Measurements from ENCODE around the gene MTRFR.

Gene MTRFR

DNA sequence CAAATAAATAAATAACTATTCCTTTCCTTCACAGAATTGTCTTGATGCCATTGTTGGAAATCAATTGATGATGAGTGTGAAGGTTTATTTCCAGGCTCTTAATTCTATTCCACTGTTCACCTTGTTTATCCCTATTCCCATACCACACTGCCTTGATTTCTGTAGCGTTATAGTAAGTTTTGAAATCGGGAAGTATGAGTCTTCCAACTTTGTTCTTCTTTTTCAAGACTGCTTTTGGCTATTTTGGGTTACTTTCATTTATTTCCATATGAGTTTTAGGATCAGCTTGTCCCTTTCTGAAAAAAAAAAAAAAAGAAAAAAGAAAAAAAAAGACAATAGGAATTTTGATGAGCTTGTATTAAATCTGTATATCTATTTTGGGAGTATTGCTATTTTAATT, 47.7 kb downstream of the MTRFR start:
- H3K9me3 ChIP-seq (ENCODE audit: control insufficient read depth, low read depth, low read length) = no peaks in the 10 kb centered on the region
- H3K27ac ChIP-seq (ENCODE audit: low read length) = no peak overlapping the region
- H3K27me3 ChIP-seq (ENCODE audit: control insufficient read depth, insufficient read depth, low read length) = no peaks in the 10 kb centered on the region
- no peak overlapping the region for H3K4me3 ChIP-seq (ENCODE audit: low read length)
- no peaks in the 10 kb centered on the region for H3K4me1 ChIP-seq (ENCODE audit: control insufficient read depth, low read depth, low read length)
- H3K9ac ChIP-seq (ENCODE audit: low read length) = no peak overlapping the region
- no peaks in the 10 kb centered on the region for H3K36me3 ChIP-seq (ENCODE audit: control insufficient read depth, low read depth, low read length)

DNA sequence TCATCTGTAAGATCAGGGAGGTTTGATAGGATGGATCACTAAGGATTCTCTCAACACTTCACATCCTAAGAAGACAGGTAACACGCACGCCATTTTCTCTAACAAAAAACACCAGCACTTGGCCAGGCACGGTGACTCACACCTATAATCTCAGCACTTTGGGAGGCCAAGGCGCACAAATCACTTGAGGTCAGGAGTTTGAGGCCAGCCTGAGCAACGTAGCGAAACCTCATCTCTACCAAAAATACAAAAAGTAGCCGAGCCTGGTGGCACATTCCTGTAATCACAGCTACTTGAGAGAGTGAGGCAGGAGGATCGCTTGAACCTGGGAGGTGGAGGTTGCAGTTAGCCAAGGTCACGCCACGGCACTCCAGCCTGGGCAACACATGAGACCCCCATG, 48.9 kb downstream of the MTRFR start:
- H3K9ac ChIP-seq (ENCODE audit: low read length) = no peak overlapping the region
- no peak overlapping the region for H3K27ac ChIP-seq (ENCODE audit: low read length)
- H3K4me1 ChIP-seq (ENCODE audit: control insufficient read depth, low read depth, low read length) = no peaks in the 10 kb centered on the region
- no peaks in the 10 kb centered on the region for H3K27me3 ChIP-seq (ENCODE audit: control insufficient read depth, insufficient read depth, low read length)
- no peaks in the 10 kb centered on the region for H3K36me3 ChIP-seq (ENCODE audit: control insufficient read depth, low read depth, low read length)
- no peak overlapping the region for H3K4me3 ChIP-seq (ENCODE audit: low read length)
- H3K9me3 ChIP-seq (ENCODE audit: control insufficient read depth, low read depth, low read length) = no peaks in the 10 kb centered on the region

DNA sequence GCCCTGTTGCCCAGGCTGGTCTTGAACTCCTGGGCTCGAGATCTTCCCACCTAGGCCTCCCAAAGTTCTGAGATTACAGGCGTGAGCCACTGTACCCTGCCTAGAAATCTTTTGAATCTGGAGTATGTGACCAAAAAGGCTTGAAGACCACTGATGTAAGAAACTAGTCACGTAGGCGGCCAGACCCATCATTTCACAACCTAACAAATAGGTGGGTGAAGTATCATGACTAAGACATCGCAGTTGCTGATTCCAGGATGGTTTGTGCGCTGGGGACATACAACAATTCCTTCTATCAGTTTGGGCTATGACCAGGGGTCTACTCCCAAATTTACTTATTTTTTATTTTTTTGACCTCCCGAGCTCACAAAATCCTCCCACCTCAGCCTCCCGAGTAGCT, 50.2 kb downstream of the MTRFR start:
- Histone ChIP-seq H3K27ac (ENCODE audit: low read length) (no peak overlapping the region), H3K9ac (ENCODE audit: low read length) (no peak overlapping the region), H3K9me3 (ENCODE audit: control insufficient read depth, low read depth, low read length) (no peaks in the 10 kb centered on the region), H3K4me3 (ENCODE audit: low read length) (no peak overlapping the region), H3K4me1 (ENCODE audit: control insufficient read depth, low read depth, low read length) (no peaks in the 10 kb centered on the region), H3K36me3 (ENCODE audit: control insufficient read depth, low read depth, low read length) (no peaks in the 10 kb centered on the region), H3K27me3 (ENCODE audit: control insufficient read depth, insufficient read depth, low read length) (no peaks in the 10 kb centered on the region)

DNA sequence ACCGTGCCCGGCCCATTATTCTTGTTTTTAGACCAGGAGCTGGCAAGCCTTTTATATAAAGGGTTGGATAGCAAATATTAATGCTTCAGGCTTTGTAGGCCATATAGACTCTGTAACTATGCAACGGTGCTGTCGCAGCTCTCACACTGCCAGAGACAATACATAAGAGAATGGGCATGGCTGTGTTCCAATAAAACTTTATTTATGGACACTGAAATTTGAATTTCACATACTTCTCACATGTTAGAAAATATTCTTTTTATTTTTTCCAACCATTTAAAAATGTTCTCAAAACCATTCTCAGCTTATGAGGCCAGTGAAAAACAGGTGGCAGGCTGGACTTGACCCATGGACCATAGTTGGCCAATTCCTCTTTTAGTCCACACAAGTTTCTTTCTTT, 51.4 kb downstream of the MTRFR start:
- H3K36me3 ChIP-seq (ENCODE audit: control insufficient read depth, low read depth, low read length) = peaks cover 5% of the 10 kb centered on the region

DNA sequence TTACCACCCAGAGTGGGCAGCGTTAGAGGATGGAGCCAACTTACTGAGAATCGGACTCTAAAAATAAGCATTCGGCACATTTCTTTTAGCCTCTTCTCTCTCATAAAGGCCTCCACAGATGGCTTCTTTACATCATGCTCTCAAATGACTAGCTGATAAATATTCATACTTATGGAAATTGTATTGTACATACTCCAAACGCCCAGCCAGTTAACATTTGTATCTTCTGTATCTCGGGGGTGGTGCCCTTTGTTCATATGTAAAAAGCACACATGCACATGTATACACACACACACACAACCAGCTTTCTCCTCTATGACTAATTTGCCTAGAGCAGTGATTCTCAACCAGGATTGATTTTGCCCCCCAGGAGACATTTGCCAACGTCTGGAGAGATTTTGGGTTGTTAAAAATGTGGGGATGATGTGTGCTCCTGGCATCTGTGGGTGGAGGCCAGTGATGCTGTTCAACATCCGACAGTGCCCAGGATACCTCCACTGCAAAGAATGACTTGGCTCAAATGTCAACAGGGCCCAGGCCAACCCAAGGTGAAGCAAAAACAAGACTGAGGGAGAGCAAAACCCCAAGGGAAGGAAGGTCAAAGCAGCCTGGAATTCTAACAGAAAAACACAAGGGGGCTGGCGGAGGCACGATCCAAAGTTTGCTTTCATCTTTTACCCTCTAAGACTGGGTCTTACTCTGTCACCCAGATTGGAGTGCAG, 53.6 kb downstream of the MTRFR start:
- peaks cover 7% of the 10 kb centered on the region for H3K36me3 ChIP-seq (ENCODE audit: control insufficient read depth, low read depth, low read length)
- H3K4me1 ChIP-seq (ENCODE audit: control insufficient read depth, low read depth, low read length) = no peaks in the 10 kb centered on the region
- H3K4me3 ChIP-seq (ENCODE audit: low read length) = no peak overlapping the region
- no peak overlapping the region for H3K9ac ChIP-seq (ENCODE audit: low read length)
- H3K9me3 ChIP-seq (ENCODE audit: control insufficient read depth, low read depth, low read length) = no peaks in the 10 kb centered on the region
- no peak overlapping the region for H3K27ac ChIP-seq (ENCODE audit: low read length)
- H3K27me3 ChIP-seq (ENCODE audit: control insufficient read depth, insufficient read depth, low read length) = no peaks in the 10 kb centered on the region

More for the DNA sequence above, 51.4 kb downstream of the MTRFR start:
- Histone ChIP-seq H3K9ac (ENCODE audit: low read length) (no peak overlapping the region), H3K4me1 (ENCODE audit: control insufficient read depth, low read depth, low read length) (no peaks in the 10 kb centered on the region), H3K27ac (ENCODE audit: low read length) (no peak overlapping the region), H3K9me3 (ENCODE audit: control insufficient read depth, low read depth, low read length) (no peaks in the 10 kb centered on the region), H3K4me3 (ENCODE audit: low read length) (no peak overlapping the region), H3K27me3 (ENCODE audit: control insufficient read depth, insufficient read depth, low read length) (no peaks in the 10 kb centered on the region)

DNA sequence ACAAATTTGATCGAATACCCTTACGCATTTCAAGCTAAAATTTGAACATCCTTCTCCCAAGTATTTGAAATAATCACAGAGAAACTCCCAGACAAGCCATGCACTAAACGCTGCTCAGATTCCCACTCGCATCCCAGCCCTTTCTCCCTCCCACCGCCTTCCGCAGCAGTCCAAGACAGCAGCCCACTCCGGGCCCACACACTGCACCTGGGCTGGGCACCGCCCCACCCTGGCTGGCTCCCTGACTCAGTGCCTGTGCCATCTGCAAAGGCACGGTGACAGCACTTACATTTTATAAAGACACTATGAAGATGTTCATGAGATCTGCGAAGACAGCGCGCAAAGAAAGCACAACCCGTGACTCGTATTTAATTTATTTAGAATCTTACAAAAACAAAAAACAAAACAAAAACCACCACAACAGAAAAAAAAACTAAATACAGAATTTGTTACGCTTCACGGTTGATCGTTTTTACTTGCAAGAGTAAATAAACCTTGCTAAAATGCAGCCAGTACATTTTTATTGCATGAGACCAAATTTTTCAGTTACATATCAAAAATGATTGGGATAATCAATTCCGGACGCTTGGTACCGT, 55.6 kb downstream of the MTRFR start:
- Histone ChIP-seq H3K36me3 (ENCODE audit: control insufficient read depth, low read depth, low read length) (peaks cover 27% of the 10 kb centered on the region), H3K27ac (ENCODE audit: low read length) (no peak overlapping the region), H3K4me1 (ENCODE audit: control insufficient read depth, low read depth, low read length) (no peaks in the 10 kb centered on the region)

DNA sequence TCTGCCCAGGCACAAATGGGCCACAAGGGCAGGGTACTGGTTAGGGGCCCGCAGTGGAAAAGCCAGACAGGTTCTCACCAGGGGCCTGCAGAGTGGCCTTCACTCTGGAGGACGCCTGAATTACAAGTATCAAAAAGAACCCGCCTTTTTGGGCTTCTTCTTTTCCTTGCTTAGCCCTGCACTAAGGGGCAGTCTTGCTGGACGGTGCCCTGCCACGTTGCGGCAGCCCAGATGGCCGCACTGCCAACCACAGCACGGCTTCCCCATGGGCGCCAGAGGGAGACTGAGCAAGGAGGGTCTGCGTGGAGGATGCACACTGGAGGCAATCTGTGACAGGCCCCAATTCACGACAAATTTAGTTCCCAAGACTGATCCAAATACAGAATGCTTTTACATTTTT, 56.7 kb downstream of the MTRFR start:
- Histone ChIP-seq H3K9me3 (ENCODE audit: control insufficient read depth, low read depth, low read length) (no peaks in the 10 kb centered on the region), H3K4me1 (ENCODE audit: control insufficient read depth, low read depth, low read length) (no peaks in the 10 kb centered on the region), H3K27me3 (ENCODE audit: control insufficient read depth, insufficient read depth, low read length) (no peaks in the 10 kb centered on the region), H3K4me3 (ENCODE audit: low read length) (no peak overlapping the region), H3K9ac (ENCODE audit: low read length) (no peak overlapping the region), H3K27ac (ENCODE audit: low read length) (no peak overlapping the region), H3K36me3 (ENCODE audit: control insufficient read depth, low read depth, low read length) (peaks cover 37% of the 10 kb centered on the region)

More for the DNA sequence above, 55.6 kb downstream of the MTRFR start:
- Histone ChIP-seq H3K9me3 (ENCODE audit: control insufficient read depth, low read depth, low read length) (no peaks in the 10 kb centered on the region), H3K9ac (ENCODE audit: low read length) (no peak overlapping the region), H3K27me3 (ENCODE audit: control insufficient read depth, insufficient read depth, low read length) (no peaks in the 10 kb centered on the region), H3K4me3 (ENCODE audit: low read length) (no peak overlapping the region)

DNA sequence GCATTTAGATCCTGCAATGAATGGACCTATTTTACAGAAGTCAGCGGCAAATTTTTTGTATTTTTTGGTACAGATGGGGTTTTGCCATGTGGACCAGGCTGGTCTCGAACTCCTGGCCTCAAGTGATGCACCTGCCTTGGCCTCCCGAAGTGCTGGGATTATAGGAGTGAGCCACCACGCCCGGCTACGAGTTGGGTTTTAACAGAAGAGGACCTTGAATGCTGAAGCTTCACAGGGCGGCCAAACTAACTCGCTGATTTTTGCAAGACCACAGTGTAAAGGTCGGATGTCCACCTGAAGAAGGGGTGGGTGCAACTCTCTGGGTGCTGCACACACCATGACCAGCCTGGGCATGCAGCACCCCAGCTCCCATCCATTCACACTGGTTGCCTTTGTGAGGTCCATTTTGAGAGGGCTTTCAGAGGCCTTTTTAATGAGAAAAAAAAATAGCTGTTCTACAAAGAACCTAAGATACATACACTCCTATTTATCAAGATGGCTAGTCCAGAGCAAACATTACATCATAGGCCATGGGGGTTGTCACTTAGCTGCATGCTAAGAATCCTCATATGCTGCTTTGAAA, 60.0 kb downstream of the MTRFR start:
- H3K4me1 ChIP-seq (ENCODE audit: control insufficient read depth, low read depth, low read length) = no peaks in the 10 kb centered on the region
- peaks cover 68% of the 10 kb centered on the region for H3K36me3 ChIP-seq (ENCODE audit: control insufficient read depth, low read depth, low read length)
- H3K4me3 ChIP-seq (ENCODE audit: low read length) = no peak overlapping the region
- H3K9me3 ChIP-seq (ENCODE audit: control insufficient read depth, low read depth, low read length) = no peaks in the 10 kb centered on the region
- no peak overlapping the region for H3K27ac ChIP-seq (ENCODE audit: low read length)
- H3K9ac ChIP-seq (ENCODE audit: low read length) = no peak overlapping the region
- no peaks in the 10 kb centered on the region for H3K27me3 ChIP-seq (ENCODE audit: control insufficient read depth, insufficient read depth, low read length)

DNA sequence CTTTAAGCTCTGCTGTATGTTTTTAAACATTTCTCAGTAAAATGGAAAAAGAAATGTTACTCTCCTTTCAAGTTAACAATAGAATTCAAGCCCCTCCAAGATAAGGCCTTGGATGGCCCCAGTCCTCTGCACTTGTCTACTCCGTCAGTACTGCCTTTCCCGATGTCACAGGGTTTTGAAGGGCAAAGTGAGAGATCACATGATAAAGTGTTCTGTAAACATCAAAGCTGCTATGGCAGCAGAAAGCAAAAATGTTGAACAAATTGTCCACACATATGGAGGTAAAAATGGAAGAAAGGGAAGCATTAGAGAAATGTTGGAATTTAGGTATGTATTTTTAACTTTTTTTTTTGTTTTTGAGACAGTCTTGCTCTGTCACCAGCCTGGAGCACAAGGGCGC, 71.9 kb downstream of the MTRFR start:
- Histone ChIP-seq H3K4me3 (ENCODE audit: low read length) (no peak overlapping the region), H3K27ac (ENCODE audit: low read length) (no peak overlapping the region), H3K27me3 (ENCODE audit: control insufficient read depth, insufficient read depth, low read length) (no peaks in the 10 kb centered on the region), H3K9me3 (ENCODE audit: control insufficient read depth, low read depth, low read length) (no peaks in the 10 kb centered on the region), H3K9ac (ENCODE audit: low read length) (no peak overlapping the region), H3K4me1 (ENCODE audit: control insufficient read depth, low read depth, low read length) (no peaks in the 10 kb centered on the region), H3K36me3 (ENCODE audit: control insufficient read depth, low read depth, low read length) (peaks cover 88% of the 10 kb centered on the region)

DNA sequence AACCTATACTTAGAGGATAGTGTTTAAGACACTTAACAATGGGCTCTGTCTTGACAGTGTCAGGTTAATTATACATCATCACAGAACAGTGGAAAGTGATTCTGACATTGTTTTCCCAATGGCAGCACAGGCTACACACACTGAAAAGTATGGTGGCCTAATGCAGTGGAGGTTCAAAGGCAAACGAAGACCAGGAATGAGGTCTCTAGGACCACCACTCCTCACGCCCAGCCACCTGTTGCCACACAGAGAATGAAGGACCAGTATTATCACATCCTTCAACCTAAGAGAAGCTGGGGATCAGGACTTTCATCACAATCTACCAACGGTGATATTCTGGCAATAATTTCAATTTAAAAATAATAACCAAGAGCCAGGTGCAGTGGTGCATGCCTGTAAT, 73.0 kb downstream of the MTRFR start:
- Histone ChIP-seq H3K9ac (ENCODE audit: low read length) (no peak overlapping the region), H3K36me3 (ENCODE audit: control insufficient read depth, low read depth, low read length) (peaks cover 89% of the 10 kb centered on the region), H3K4me3 (ENCODE audit: low read length) (no peak overlapping the region), H3K27me3 (ENCODE audit: control insufficient read depth, insufficient read depth, low read length) (no peaks in the 10 kb centered on the region), H3K9me3 (ENCODE audit: control insufficient read depth, low read depth, low read length) (no peaks in the 10 kb centered on the region), H3K4me1 (ENCODE audit: control insufficient read depth, low read depth, low read length) (no peaks in the 10 kb centered on the region), H3K27ac (ENCODE audit: low read length) (no peak overlapping the region)

Measured in iPS-18a (cell line).